ENCODE data around the gene SLCO1A2. TPM values are rescaled to one million over a fixed set of nuclear protein-coding genes. Genes with fewer than 3 reads are reported as not detected.

The SLCO1A2 gene
- total RNA-seq, 1 experiment from 2014 or later, result 0.63 TPM

- no peak overlapping the region for H2AFZ ChIP-seq
- no peak for TF ChIP-seq EZH2 (IDR thresholded peaks at IDR 0.05; ENCODE audit: low read depth)
- TF ChIP-seq, protein P1, sequence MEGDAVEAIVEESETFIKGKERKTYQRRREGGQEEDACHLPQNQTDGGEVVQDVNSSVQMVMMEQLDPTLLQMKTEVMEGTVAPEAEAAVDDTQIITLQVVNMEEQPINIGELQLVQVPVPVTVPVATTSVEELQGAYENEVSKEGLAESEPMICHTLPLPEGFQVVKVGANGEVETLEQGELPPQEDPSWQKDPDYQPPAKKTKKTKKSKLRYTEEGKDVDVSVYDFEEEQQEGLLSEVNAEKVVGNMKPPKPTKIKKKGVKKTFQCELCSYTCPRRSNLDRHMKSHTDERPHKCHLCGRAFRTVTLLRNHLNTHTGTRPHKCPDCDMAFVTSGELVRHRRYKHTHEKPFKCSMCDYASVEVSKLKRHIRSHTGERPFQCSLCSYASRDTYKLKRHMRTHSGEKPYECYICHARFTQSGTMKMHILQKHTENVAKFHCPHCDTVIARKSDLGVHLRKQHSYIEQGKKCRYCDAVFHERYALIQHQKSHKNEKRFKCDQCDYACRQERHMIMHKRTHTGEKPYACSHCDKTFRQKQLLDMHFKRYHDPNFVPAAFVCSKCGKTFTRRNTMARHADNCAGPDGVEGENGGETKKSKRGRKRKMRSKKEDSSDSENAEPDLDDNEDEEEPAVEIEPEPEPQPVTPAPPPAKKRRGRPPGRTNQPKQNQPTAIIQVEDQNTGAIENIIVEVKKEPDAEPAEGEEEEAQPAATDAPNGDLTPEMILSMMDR (conservative IDR thresholded peaks at IDR 0.05), result no peak
- DNase-seq, result no peak
- intact Hi-C loops (cut with micrococcal nuclease; ENCODE audit: unreplicated experiment), result no loop called here
- H3K27ac ChIP-seq, result no peak overlapping the region
- no peaks in the 10 kb centered on the region for H3K9me3 ChIP-seq (ENCODE audit: insufficient read depth, low read depth)
- no peaks in the 10 kb centered on the region for H3K36me3 ChIP-seq (ENCODE audit: low read depth)
- no peaks in the 10 kb centered on the region for H3K4me1 ChIP-seq (replicated peaks; ENCODE audit: insufficient read depth)
- H3K79me2 ChIP-seq (ENCODE audit: low read depth), result no peaks in the 10 kb centered on the region
- H3K4me3 ChIP-seq, result no peak overlapping the region
- CTCF ChIA-PET, result no interaction called here
- H3K27me3 ChIP-seq (ENCODE audit: insufficient read depth, low read depth), result no peaks in the 10 kb centered on the region
- POLR2A ChIA-PET (ENCODE audit: unreplicated experiment), result no interaction called here
- H3K4me2 ChIP-seq, result no peak overlapping the region
- BruUV-seq (replicated peaks), result no TSS peak
- no peaks in the 10 kb centered on the region for H3F3A ChIP-seq (ENCODE audit: insufficient read depth, low read depth)
- H4K20me1 ChIP-seq (ENCODE audit: insufficient read depth), result no peaks in the 10 kb centered on the region
- H3K9me2 ChIP-seq (ENCODE audit: insufficient read depth), result no peaks in the 10 kb centered on the region
Observed at GRCh38 chr12:21337959-21338744, 3.4 kb upstream of the SLCO1A2 start.

DNA sequence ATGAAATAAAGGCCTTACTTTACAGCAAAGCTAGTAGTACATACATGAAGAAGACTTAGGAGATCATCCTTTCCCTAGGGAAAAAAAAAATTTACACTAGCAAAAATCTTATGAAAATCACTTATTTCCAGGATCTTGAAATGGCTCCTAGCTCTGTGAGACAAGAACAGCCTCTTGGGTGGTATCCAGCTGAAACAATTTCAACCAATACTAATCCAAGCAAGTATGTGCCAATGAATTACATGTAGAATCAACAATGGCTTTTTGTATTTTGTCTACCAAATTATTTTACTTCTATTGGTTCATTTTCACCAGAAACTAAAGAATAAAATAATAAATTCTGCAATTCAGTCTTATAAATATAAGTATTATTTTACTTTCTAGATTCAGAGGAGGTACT, 2.7 kb upstream of the SLCO1A2 start:
- Histone ChIP-seq H3K9me2 (ENCODE audit: insufficient read depth) (no peaks in the 10 kb centered on the region), H3K4me3 (no peak overlapping the region), H2AFZ (no peak overlapping the region), H3K4me1 (replicated peaks; ENCODE audit: insufficient read depth) (no peaks in the 10 kb centered on the region), H4K20me1 (ENCODE audit: insufficient read depth) (no peaks in the 10 kb centered on the region), H3K79me2 (ENCODE audit: low read depth) (no peaks in the 10 kb centered on the region), H3F3A (ENCODE audit: insufficient read depth, low read depth) (no peaks in the 10 kb centered on the region), H3K36me3 (ENCODE audit: low read depth) (no peaks in the 10 kb centered on the region), H3K27ac (no peak overlapping the region), H3K9me3 (ENCODE audit: insufficient read depth, low read depth) (no peaks in the 10 kb centered on the region), H3K4me2 (no peak overlapping the region), H3K27me3 (ENCODE audit: insufficient read depth, low read depth) (no peaks in the 10 kb centered on the region)
- no TSS peak for BruUV-seq (replicated peaks)
- ChIA-PET CTCF (no interaction called here), POLR2A (ENCODE audit: unreplicated experiment) (no interaction called here)
- intact Hi-C loops (cut with micrococcal nuclease; ENCODE audit: unreplicated experiment), result no loop called here
- DNase-seq, result no peak
- TF ChIP-seq, protein P1 (conservative IDR thresholded peaks at IDR 0.05), result no peak
- TF ChIP-seq EZH2 (IDR thresholded peaks at IDR 0.05; ENCODE audit: low read depth), result no peak

DNA sequence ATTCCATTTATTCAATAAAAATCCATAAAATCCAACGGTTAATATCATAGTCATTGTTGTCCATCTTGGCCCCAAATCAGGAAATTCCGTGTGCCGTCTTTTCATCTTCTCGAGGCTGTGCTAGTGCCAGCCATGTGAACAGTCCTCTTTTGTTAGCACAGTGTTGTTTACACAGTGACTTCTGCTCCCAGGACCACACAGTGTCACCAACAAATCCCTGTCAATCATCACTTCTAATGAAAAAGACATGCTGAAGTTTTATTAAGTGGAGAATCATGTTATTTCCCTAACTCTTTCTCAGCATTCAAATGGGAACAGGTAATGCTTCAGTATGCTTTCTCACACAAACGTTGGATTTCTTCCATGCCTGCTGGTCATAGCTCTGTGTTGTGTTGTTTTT, 1.9 kb upstream of the SLCO1A2 start:
- Histone ChIP-seq H3K4me2 (no peak overlapping the region), H3K4me3 (no peak overlapping the region), H2AFZ (no peak overlapping the region), H3K27ac (no peak overlapping the region), H3K79me2 (ENCODE audit: low read depth) (no peaks in the 10 kb centered on the region), H3K9me2 (ENCODE audit: insufficient read depth) (no peaks in the 10 kb centered on the region), H3K27me3 (ENCODE audit: insufficient read depth, low read depth) (no peaks in the 10 kb centered on the region), H3K36me3 (ENCODE audit: low read depth) (no peaks in the 10 kb centered on the region), H3K4me1 (replicated peaks; ENCODE audit: insufficient read depth) (no peaks in the 10 kb centered on the region), H3F3A (ENCODE audit: insufficient read depth, low read depth) (no peaks in the 10 kb centered on the region), H3K9me3 (ENCODE audit: insufficient read depth, low read depth) (no peaks in the 10 kb centered on the region), H4K20me1 (ENCODE audit: insufficient read depth) (no peaks in the 10 kb centered on the region)
- TF ChIP-seq, protein P1 (conservative IDR thresholded peaks at IDR 0.05), result no peak
- no peak for TF ChIP-seq EZH2 (IDR thresholded peaks at IDR 0.05; ENCODE audit: low read depth)
- no peak for DNase-seq
- ChIA-PET POLR2A (ENCODE audit: unreplicated experiment) (no interaction called here), CTCF (no interaction called here)
- intact Hi-C loops (cut with micrococcal nuclease; ENCODE audit: unreplicated experiment), result no loop called here
- no TSS peak for BruUV-seq (replicated peaks)
